DMS53 treated with DMSO at 0.1 percent for 48 hours (cell line): ENCODE results near the gene PODN.

Experiments
- DNase-seq: peaks from one replicate; lab custom pipeline; 2025; ENCODE audit not compliant: unreplicated experiment; lab: John Stamatoyannopoulos, UW

Gene PODN

GRCh38 chr1:53130598-53130877 lies 68.5 kb downstream of the PODN start:
- no peak for DNase-seq

GRCh38 chr1:53130878-53131589 lies 69.0 kb downstream of the PODN start:
- DNase-seq, result no peak

GRCh38 chr1:53131590-53131938 lies 69.6 kb downstream of the PODN start:
- DNase-seq, result no peak

- DNase-seq, result no peak
These were observed 70.2 kb downstream of the PODN start for GRCh38 chr1:53132176-53132575.

GRCh38 chr1:53133261-53134041 lies 71.4 kb downstream of the PODN start:
- DNase-seq, result no peak

GRCh38 chr1:53134042-53134485 lies 72.1 kb downstream of the PODN start:
- no peak for DNase-seq
